MM.1S (cell line): ENCODE data around the gene PPP2R5C.

Source experiments
- EZH2 ChIP-seq: fragments of 300-600 bp; sonication (generic); optimal IDR thresholded peaks from 2 replicates; pipeline ENCODE3; 2017; ENCODE audit warnings: low read depth, mild to moderate bottlenecking, antibody characterized with exemption, low read length, mixed read lengths
- EZH2phosphoT487 ChIP-seq: fragments of 300-600 bp; sonication (generic); IDR thresholded peaks from 2 replicates; pipeline ENCODE4 v1.6.1; 2018; ENCODE audit warnings: antibody characterized with exemption, low read length
- TF ChIP-seq, protein P1 (sequence below): fragments of 300-600 bp; sonication (generic); IDR thresholded peaks from 2 replicates; pipeline ENCODE4 v1.5.1; 2016; ENCODE audit warnings: antibody characterized with exemption, low read length, mixed read lengths

DNA sequence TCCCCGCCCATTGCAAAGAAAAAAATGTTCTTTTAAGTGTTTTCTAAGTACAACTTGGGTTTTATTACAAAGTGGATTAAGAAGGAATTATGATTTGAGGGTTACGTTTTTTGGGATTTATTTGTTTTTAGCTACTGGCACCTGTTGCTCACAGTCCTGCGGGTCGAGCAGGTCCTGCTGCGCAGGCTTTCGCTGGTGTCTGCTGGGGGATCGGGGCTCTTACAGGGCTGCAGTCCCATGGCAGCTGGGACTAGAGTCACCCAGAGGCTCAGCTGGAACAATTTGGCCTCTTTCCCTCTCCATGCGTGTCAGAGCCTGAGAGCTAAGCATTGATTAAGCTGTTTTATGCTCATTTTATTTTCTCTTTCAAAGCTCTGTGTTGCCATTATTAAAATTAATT is 147.3 kb downstream of the PPP2R5C start:
- TF ChIP-seq, protein P1, sequence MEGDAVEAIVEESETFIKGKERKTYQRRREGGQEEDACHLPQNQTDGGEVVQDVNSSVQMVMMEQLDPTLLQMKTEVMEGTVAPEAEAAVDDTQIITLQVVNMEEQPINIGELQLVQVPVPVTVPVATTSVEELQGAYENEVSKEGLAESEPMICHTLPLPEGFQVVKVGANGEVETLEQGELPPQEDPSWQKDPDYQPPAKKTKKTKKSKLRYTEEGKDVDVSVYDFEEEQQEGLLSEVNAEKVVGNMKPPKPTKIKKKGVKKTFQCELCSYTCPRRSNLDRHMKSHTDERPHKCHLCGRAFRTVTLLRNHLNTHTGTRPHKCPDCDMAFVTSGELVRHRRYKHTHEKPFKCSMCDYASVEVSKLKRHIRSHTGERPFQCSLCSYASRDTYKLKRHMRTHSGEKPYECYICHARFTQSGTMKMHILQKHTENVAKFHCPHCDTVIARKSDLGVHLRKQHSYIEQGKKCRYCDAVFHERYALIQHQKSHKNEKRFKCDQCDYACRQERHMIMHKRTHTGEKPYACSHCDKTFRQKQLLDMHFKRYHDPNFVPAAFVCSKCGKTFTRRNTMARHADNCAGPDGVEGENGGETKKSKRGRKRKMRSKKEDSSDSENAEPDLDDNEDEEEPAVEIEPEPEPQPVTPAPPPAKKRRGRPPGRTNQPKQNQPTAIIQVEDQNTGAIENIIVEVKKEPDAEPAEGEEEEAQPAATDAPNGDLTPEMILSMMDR: no peak
- TF ChIP-seq EZH2 (no peak), EZH2phosphoT487 (no peak)
